IPS DF 6.9 (cell line): ENCODE data around the gene COX6B2.
"Not testable (repeated sequence)": the region's sequence is repeated elsewhere in the genome, so short reads cannot be mapped to it uniquely, and the experiment has no call there.

ENCODE experiments used
- DNase-seq: peaks from one replicate; pipeline ENCODE4 v3.0.0-alpha.2; 2013; ENCODE audit warnings: low read depth, low spot score
- H3K27ac ChIP-seq: one replicate; pipeline ENCODE4 v1.5.1; 2013; ENCODE audit warnings: low read length, control low read depth
- H3K27me3 ChIP-seq: 2 replicates; pipeline ENCODE4 v1.6.1; 2013; ENCODE audit warnings: mild to moderate bottlenecking, low read length; ENCODE audit not compliant: control insufficient read depth, insufficient read depth
- H3K36me3 ChIP-seq: 2 replicates; pipeline ENCODE4 v1.6.1; 2013; ENCODE audit warnings: low read length; ENCODE audit not compliant: control insufficient read depth, insufficient read depth
- H3K4me1 ChIP-seq: 2 replicates; pipeline ENCODE4 v1.6.1; 2013; ENCODE audit warnings: low read length; ENCODE audit not compliant: control insufficient read depth, insufficient read depth
- H3K4me3 ChIP-seq: 2 replicates; pipeline ENCODE4 v1.5.1; 2013; ENCODE audit warnings: mild to moderate bottlenecking, low read length
- H3K9me3 ChIP-seq: 2 replicates; pipeline ENCODE4 v1.6.1; 2013; ENCODE audit warnings: low read length, inconsistent platforms; ENCODE audit not compliant: control insufficient read depth, insufficient read depth
- WGBS: extraction: QIAGEN DNeasy Blood & Tissue Kit; methylation state at CpG from one replicate; pipeline ENCODE4 v1.1.7; 2013; ENCODE audit warnings: mixed read lengths, missing lambda C conversion rate; ENCODE audit not compliant: insufficient read length, insufficient coverage; 5-methylcytosine and 5-hydroxymethylcytosine counted together

COX6B2 gene, protein sequence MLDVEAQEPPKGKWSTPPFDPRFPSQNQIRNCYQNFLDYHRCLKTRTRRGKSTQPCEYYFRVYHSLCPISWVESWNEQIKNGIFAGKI

GRCh38 chr19:55354698-55355212 lies at the start of gene COX6B2:
TSS of gene COX6B2 (minus strand) at chr19:55354719. CDS start at chr19:55354521, 198 bp downstream.
- Histone ChIP-seq H3K4me1 (peaks cover 4% of the 10 kb centered on the region), H3K27me3 (peaks cover 7% of the 10 kb centered on the region; the same call in 1 of the 2 replicates), H3K36me3 (no peaks in the 10 kb centered on the region), H3K9me3 (no peaks in the 10 kb centered on the region), H3K27ac (no peak within 1 kb of the TSS), H3K4me3 (peak within 1 kb of the TSS; percentile 55; the same call in 1 of the 2 replicates)
- no CpG with 5 or more reads among the region's 43 CpGs for WGBS
- no peak for DNase-seq

GRCh38 chr19:55402509-55402908 lies 48.0 kb upstream of the COX6B2 start:
- H3K4me1 ChIP-seq: peaks cover 6% of the 10 kb centered on the region; the same call in 1 of the 2 replicates

GRCh38 chr19:55401390-55401789 lies 46.9 kb upstream of the COX6B2 start:
- H3K27me3 ChIP-seq, DNase-seq, H3K9me3 ChIP-seq, H3K27ac ChIP-seq, H3K4me3 ChIP-seq, H3K4me1 ChIP-seq: not testable (repeated sequence)
- H3K36me3 ChIP-seq: peaks cover 30% of the 10 kb centered on the region
- no CpG with 5 or more reads among the region's 28 CpGs for WGBS

More at GRCh38 chr19:55402509-55402908, 48.0 kb upstream of the COX6B2 start:
- Histone ChIP-seq H3K27ac (no peak overlapping the region), H3K4me3 (no peak overlapping the region; the same call in 1 of the 2 replicates), H3K9me3 (no peaks in the 10 kb centered on the region), H3K27me3 (no peaks in the 10 kb centered on the region), H3K36me3 (peaks cover 30% of the 10 kb centered on the region)
- WGBS: no CpG with 5 or more reads among the region's 2 CpGs
- DNase-seq: no peak

DNA sequence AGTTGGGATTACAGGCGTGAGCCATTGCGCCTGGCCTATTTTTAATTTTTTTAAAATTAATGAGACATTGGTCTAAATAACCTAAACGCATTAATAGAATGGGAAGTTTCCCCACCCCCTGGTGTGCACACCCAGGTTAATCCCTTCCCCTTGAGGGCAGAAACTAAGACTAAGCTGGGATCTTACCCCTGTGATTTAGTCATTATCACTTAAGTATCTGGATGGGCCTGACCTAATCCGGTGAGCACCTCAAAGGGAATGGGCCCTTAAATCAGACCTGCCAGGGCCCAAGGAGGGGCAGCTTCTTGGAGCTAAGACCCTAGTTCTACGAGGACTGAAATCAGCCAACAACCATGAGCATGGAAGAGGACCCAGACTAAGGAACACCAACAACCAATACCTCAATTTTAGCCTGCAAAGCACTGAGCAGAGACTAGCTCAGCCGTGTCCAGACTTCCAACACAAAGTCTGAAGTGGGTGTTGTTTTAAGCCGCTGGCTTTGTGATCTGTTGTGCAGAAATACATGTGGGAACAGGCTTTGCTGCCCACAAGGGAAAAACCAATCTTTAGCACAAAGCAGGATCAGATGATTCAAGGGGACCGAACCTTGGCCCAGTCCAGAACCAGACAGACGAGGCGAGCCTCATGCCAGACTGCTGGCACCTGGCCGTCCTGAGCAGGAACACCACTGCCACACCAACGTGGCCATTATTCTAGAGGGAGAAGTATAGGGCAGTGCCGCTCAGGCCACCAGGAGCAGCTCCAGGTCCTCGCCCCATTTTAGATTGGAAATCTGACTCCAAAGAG lies 46.0 kb upstream of the COX6B2 start:
- 0 out of 2 replicates have a peak, but pooled peaks cover 2% of the 10 kb centered on the region for H3K4me1 ChIP-seq
- no peak overlapping the region for H3K27ac ChIP-seq
- DNase-seq: no peak
- H3K9me3 ChIP-seq: no peaks in the 10 kb centered on the region
- no CpG with 5 or more reads among the region's 14 CpGs for WGBS
- peaks cover 29% of the 10 kb centered on the region for H3K36me3 ChIP-seq
- no peak overlapping the region for H3K4me3 ChIP-seq
- H3K27me3 ChIP-seq: no peaks in the 10 kb centered on the region

DNA sequence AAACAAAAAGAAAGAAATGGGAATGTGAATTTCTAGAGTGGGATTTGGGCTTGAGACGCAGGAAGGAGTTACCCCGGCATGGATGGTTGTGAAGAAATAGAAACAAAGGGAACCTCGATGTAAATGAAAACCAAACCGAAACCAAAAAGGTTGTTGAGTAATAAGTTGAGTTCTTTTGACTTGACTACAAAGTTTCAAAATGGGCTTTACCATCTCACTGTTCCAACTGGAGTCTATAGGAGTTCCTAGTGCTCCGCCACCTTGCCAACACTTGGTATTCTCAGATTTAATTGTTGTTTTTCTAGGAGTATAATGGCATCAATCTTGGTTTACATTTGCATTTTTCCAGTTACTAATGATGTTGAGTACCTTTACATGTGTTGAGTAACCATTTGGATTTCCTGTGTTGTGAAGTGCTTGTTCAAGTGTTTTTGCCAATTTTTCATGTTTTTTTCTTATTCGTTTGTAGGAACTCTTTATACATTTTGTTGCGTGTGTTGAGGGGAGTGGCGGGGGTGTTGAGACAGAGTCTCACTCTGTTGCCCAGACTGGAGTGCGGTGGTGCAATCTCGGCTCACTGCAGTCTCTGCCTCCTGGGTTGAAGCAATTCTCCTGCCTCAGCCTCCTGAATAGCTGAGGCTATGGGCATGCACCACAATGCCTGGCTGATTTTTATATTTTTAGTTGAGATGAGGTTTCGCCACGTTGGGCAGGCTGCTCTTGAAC lies 43.8 kb upstream of the COX6B2 start:
- Histone ChIP-seq H3K4me1 (0 out of 2 replicates have a peak, but pooled peaks cover 2% of the 10 kb centered on the region), H3K36me3 (peaks cover 18% of the 10 kb centered on the region), H3K27ac (no peak overlapping the region), H3K4me3 (no peak overlapping the region), H3K9me3 (no peaks in the 10 kb centered on the region), H3K27me3 (no peaks in the 10 kb centered on the region)
- no CpG with 5 or more reads among the region's 12 CpGs for WGBS
- no peak for DNase-seq

DNA sequence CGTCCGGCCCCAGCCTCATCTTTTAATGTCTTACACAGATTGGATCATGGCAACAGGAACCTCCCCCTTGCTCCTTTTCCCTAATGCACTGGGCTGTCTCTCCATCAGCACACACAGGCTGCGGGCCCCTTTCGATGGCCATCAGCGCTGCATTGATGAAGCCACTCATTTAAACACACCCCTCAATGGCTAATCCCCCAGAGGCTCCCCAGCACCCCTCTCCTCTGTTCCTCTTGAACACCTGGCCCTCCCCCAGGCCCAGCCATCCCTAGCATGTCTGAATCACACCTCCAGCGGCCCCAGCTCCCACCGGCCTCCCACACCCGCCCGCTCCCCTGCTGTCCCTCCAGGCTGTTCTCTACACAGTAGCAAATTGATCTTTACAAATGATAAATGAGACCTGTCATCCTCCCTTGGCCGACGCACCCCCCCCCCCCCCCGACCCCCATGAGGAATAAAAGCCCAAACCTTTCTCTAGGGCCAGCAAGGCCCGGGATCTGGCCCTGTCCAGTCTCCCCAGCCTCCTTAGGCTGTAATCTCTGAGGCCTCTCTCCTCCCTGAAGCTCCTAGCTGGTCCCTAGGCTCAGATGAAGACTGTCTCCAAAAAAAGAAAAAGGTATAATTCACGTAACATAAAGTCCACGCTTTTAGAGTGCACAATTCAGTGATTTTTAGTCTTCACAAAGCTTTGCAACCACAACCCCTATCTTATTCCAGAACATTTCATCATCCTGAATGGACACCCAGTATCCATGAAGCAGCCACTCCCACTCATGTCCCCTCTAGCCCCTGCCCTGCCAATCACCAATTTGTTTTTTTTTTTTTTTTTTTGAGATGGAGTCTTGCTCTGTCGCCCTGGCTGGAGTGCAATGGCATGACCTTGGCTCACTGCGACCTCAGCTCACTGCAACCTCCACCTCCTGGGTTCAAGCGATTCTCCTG lies 38.6 kb upstream of the COX6B2 start:
- Histone ChIP-seq H3K27ac (no peak overlapping the region), H3K4me3 (no peak overlapping the region), H3K4me1 (peaks cover 8% of the 10 kb centered on the region; the same call in 1 of the 2 replicates), H3K36me3 (peaks cover 16% of the 10 kb centered on the region), H3K9me3 (no peaks in the 10 kb centered on the region), H3K27me3 (no peaks in the 10 kb centered on the region)
- no CpG with 5 or more reads among the region's 18 CpGs for WGBS
- DNase-seq: no peak

GRCh38 chr19:55391702-55392615 lies 37.4 kb upstream of the COX6B2 start:
- Histone ChIP-seq H3K9me3 (no peaks in the 10 kb centered on the region), H3K4me3 (no peak overlapping the region), H3K4me1 (peaks cover 11% of the 10 kb centered on the region), H3K27ac (no peak overlapping the region), H3K27me3 (no peaks in the 10 kb centered on the region), H3K36me3 (peaks cover 26% of the 10 kb centered on the region)
- WGBS: no CpG with 5 or more reads among the region's 18 CpGs
- DNase-seq: no peak

DNA sequence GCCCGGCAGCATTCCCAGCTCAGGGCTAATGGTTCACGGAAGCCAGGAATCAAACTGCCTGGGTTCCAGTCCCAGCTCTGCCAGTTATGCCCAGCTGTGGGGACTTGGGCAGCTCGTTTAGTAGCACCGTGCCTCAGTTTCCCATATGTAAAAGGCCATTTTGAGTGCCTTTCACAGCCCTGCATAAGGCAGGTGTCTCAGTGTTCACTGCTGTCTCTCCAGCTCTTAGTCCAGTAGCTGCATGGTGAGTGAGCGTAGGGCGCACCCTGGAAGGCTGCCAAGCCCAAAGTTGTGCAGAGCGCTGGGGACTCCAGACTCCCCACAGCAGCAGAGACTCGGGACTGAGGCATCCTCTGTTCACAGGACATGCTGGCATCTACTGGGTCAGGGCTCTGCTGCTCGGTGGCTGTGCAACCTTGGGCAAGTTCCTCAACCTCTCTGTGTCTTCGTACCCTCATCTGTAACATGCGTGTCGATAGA lies 36.7 kb upstream of the COX6B2 start:
- no peak for DNase-seq
- Histone ChIP-seq H3K4me1 (peaks cover 11% of the 10 kb centered on the region), H3K36me3 (peaks cover 26% of the 10 kb centered on the region), H3K9me3 (no peaks in the 10 kb centered on the region), H3K4me3 (no peak overlapping the region), H3K27ac (no peak overlapping the region), H3K27me3 (no peaks in the 10 kb centered on the region)
- no CpG with 5 or more reads among the region's 12 CpGs for WGBS

DNA sequence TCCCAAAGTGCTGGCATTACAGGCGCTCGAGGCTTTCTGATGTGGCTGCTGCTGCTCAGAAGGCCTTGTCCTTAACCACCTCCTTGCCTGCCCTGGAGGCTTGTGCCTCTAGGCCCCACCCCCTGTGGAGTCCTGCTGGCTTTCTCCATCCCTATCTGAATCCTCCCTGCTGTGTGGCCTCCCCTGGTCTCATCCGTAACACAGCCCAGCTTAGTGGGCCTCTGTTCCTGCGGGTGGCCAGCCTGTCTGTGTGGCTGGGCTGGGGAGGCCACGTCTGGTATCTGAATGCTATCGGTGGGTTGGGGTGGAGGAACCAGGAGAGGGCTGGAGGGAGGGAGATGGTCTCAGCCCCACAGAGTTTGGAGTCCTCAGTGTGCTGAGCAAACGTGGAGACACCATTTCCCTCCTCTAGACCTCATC lies 36.0 kb upstream of the COX6B2 start:
- Histone ChIP-seq H3K4me1 (peaks cover 11% of the 10 kb centered on the region), H3K36me3 (peaks cover 26% of the 10 kb centered on the region), H3K4me3 (no peak overlapping the region), H3K9me3 (no peaks in the 10 kb centered on the region), H3K27ac (no peak overlapping the region), H3K27me3 (no peaks in the 10 kb centered on the region)
- WGBS: no CpG with 5 or more reads among the region's 7 CpGs
- DNase-seq: no peak
